Measurements from ENCODE around the gene ZNF787.
"Not testable (repeated sequence)": the region's sequence is repeated elsewhere in the genome, so short reads cannot be mapped to it uniquely, and the experiment has no call there.

- TF ChIP-seq, protein P1, sequence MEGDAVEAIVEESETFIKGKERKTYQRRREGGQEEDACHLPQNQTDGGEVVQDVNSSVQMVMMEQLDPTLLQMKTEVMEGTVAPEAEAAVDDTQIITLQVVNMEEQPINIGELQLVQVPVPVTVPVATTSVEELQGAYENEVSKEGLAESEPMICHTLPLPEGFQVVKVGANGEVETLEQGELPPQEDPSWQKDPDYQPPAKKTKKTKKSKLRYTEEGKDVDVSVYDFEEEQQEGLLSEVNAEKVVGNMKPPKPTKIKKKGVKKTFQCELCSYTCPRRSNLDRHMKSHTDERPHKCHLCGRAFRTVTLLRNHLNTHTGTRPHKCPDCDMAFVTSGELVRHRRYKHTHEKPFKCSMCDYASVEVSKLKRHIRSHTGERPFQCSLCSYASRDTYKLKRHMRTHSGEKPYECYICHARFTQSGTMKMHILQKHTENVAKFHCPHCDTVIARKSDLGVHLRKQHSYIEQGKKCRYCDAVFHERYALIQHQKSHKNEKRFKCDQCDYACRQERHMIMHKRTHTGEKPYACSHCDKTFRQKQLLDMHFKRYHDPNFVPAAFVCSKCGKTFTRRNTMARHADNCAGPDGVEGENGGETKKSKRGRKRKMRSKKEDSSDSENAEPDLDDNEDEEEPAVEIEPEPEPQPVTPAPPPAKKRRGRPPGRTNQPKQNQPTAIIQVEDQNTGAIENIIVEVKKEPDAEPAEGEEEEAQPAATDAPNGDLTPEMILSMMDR (IDR thresholded peaks at IDR 0.05; ENCODE audit: low read length), result not testable (repeated sequence)
- TF ChIP-seq EZH2 (IDR thresholded peaks at IDR 0.05; ENCODE audit: borderline replicate concordance, low read length), result not testable (repeated sequence)
Measured at GRCh38 chr19:56098237-56098636, 22.9 kb downstream of the ZNF787 start.

Measured in OCI-LY1 (cell line).